WTC11 (cell line): Measurements from ENCODE around the gene NRG2. TPM values are rescaled to one million over a fixed set of nuclear protein-coding genes. Genes with fewer than 3 reads are reported as not detected.

Experiments
- ATAC-seq: fragments of 200-7000 bp; cut with Tn5 transposase; 2 replicates; pipeline ENCODE4 v1.10.0; 2021; ENCODE audit warnings: mild to moderate bottlenecking, moderate library complexity
- CTCF ChIA-PET: fragments of 300-600 bp; sonication (Branson Sonifier 250); formaldehyde crosslinking; loops from one replicate; lab custom pipeline; 2021; ENCODE audit warnings: antibody characterized with exemption; lab: Charles Lee
- POLR2A ChIA-PET: fragments of 350-600 bp; sonication (Branson Sonifier 250); formaldehyde crosslinking; loops from one replicate; lab custom pipeline; 2021; ENCODE audit warnings: antibody characterized with exemption; lab: Charles Lee
- DNase-seq: peaks from one replicate; pipeline ENCODE4 v3.0.0; 2021; ENCODE audit warnings: low spot score
- H3K27ac Mint-ChIP-seq: 2 replicates; pipeline ENCODE4 v1.8.0; 2021; ENCODE audit warnings: mixed read lengths
- H3K27me3 Mint-ChIP-seq: 2 replicates; pipeline ENCODE4 v1.8.0; 2021; ENCODE audit warnings: low read depth, mild to moderate bottlenecking, moderate library complexity, mixed read lengths
- H3K36me3 Mint-ChIP-seq: 2 replicates; pipeline ENCODE4 v1.8.0; 2021; ENCODE audit warnings: mixed read lengths
- H3K4me1 Mint-ChIP-seq: 2 replicates; pipeline ENCODE4 v1.8.0; 2022; ENCODE audit warnings: mixed read lengths
- H3K4me3 Mint-ChIP-seq: 2 replicates; pipeline ENCODE4 v1.8.0; 2021; ENCODE audit warnings: mild to moderate bottlenecking, moderate library complexity, mixed read lengths
- H3K9me3 Mint-ChIP-seq: 2 replicates; pipeline ENCODE4 v1.8.0; 2021; ENCODE audit warnings: mixed read lengths
- JUN ChIP-seq: sonication (generic); formaldehyde crosslinking; IDR thresholded peaks from 2 replicates; pipeline ENCODE4 v1.8.0; 2023; ENCODE audit warnings: mild to moderate bottlenecking, missing genetic modification reagents
- KAT7 ChIP-seq: sonication (generic); formaldehyde crosslinking; IDR thresholded peaks from 2 replicates; pipeline ENCODE4 v1.8.1; 2023; ENCODE audit warnings: missing genetic modification reagents, mild to moderate bottlenecking, borderline replicate concordance
- MYBL2 ChIP-seq: sonication (generic); formaldehyde crosslinking; IDR thresholded peaks from 2 replicates; pipeline ENCODE4 v1.8.1; 2023; ENCODE audit warnings: mild to moderate bottlenecking, moderate library complexity, missing genetic modification reagents
- NR2C2 ChIP-seq: sonication (generic); formaldehyde crosslinking; IDR thresholded peaks from 2 replicates; pipeline ENCODE4 v1.8.0; 2022; ENCODE audit warnings: mild to moderate bottlenecking, missing genetic modification reagents
- NR3C1 ChIP-seq: sonication (generic); formaldehyde crosslinking; conservative IDR thresholded peaks from 2 replicates; pipeline ENCODE4 v1.8.1; 2023; ENCODE audit warnings: low read depth, mild to moderate bottlenecking, missing genetic modification reagents
- RELA ChIP-seq: sonication (generic); formaldehyde crosslinking; IDR thresholded peaks from 2 replicates; pipeline ENCODE4 v1.8.1; 2022; ENCODE audit warnings: missing genetic modification reagents, mild to moderate bottlenecking, borderline replicate concordance
- SMAD3 ChIP-seq: sonication (generic); formaldehyde crosslinking; IDR thresholded peaks from 2 replicates; pipeline ENCODE4 v1.8.0; 2022; ENCODE audit warnings: missing genetic modification reagents, mild to moderate bottlenecking, borderline replicate concordance
- TEAD4 ChIP-seq: sonication (generic); formaldehyde crosslinking; IDR thresholded peaks from 2 replicates; pipeline ENCODE4 v1.8.0; 2022; ENCODE audit warnings: mild to moderate bottlenecking, missing genetic modification reagents
- ZNF138 ChIP-seq: sonication (generic); formaldehyde crosslinking; conservative IDR thresholded peaks from 2 replicates; pipeline ENCODE4 v1.8.1; 2022; ENCODE audit warnings: mild to moderate bottlenecking, moderate library complexity, missing genetic modification reagents
- ZNF317 ChIP-seq: sonication (generic); formaldehyde crosslinking; IDR thresholded peaks from 2 replicates; pipeline ENCODE4 v1.8.1; 2023; ENCODE audit warnings: low read depth, mild to moderate bottlenecking, moderate library complexity, missing genetic modification reagents, borderline replicate concordance
- total RNA-seq: library from RNA; stranded (reverse); gene quantifications from 3 replicates; pipeline ENCODE4 v1.2.3, GENCODE V29; 2021
- TF ChIP-seq, protein P1 (sequence below): sonication (generic); formaldehyde crosslinking; conservative IDR thresholded peaks from 2 replicates; pipeline ENCODE4 v1.8.1; 2023; ENCODE audit warnings: mild to moderate bottlenecking, low read depth, missing genetic modification reagents, moderate library complexity
- TF ChIP-seq, protein P2 (sequence below): fragments of 250-450 bp; sonication (Bioruptor Pico); IDR thresholded peaks from 2 replicates; pipeline ENCODE4 v2.1.2; 2022; ENCODE audit warnings: mild to moderate bottlenecking, moderate library complexity
- TF ChIP-seq, protein P3 (sequence below): fragments of 250-450 bp; sonication (Bioruptor Pico); IDR thresholded peaks from 2 replicates; pipeline ENCODE4 v1.9.0; 2021; ENCODE audit warnings: mild to moderate bottlenecking
- TF ChIP-seq, protein P4 (sequence below): fragments of 250-450 bp; sonication (Bioruptor Pico); IDR thresholded peaks from 2 replicates; pipeline ENCODE4 v1.8.0; 2021; ENCODE audit warnings: mild to moderate bottlenecking
- TF ChIP-seq, protein P5 (sequence below): sonication (generic); formaldehyde crosslinking; IDR thresholded peaks from 2 replicates; pipeline ENCODE4 v1.8.0; 2022; ENCODE audit warnings: mild to moderate bottlenecking, missing genetic modification reagents
- TF ChIP-seq, protein P6 (sequence below): fragments of 250-450 bp; sonication (Bioruptor Pico); IDR thresholded peaks from 2 replicates; pipeline ENCODE4 v1.9.0; 2021; ENCODE audit warnings: mild to moderate bottlenecking, borderline replicate concordance

The NRG2 gene
- total RNA-seq, 1 experiment from 2014 or later = 0.44 TPM

DNA sequence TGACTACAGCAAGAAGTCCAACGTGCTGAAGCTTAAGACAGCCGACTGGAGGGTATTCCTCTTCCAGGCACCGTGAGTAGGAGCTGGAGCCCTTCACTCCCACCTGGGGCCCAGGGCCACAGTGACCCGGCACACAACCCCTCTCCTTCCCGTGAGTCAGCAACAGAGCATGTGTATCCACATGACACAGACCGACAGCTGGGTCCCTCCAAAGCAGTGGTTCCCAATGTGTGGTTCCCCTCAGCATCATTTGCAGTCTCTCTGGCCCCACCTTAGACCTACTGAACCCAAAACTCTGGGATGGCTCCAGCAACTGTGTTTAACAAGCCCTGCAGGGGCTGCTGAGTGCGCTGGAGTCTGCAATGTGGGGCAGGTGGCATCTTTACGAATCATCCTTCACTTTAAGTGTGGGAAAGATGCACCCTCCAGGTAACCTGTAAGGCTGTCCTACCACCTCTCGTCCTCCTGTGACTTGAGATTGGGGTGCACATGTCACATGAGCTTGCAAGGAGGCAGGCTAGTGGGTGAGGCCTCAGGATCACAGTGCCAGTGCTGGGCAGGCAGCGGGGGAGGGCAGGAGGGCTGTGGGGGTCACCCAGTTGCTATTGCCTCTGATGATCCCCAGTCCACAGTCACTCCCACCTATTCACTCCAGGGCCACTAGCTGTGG lies 205.3 kb downstream of the NRG2 start:
- CTCF ChIA-PET = interaction anchor here (1.4 to 1.7 kb wide), 3 partner anchors 50 to 131 kb away, joined by 4 to 10 read pairs (median 6); no protein-coding TSS in a partner anchor
- DNase-seq (no peak), ATAC-seq (no peak)
- H3K27ac Mint-ChIP-seq = no peak overlapping the region
- POLR2A ChIA-PET = no interaction called here
- no peaks in the 10 kb centered on the region for H3K4me1 Mint-ChIP-seq
- no peaks in the 10 kb centered on the region for H3K36me3 Mint-ChIP-seq
- no peak for TF ChIP-seq NR3C1 (CRISPR knock-in tag)
- TF ChIP-seq JUN = no peak
- TF ChIP-seq, protein P1, sequence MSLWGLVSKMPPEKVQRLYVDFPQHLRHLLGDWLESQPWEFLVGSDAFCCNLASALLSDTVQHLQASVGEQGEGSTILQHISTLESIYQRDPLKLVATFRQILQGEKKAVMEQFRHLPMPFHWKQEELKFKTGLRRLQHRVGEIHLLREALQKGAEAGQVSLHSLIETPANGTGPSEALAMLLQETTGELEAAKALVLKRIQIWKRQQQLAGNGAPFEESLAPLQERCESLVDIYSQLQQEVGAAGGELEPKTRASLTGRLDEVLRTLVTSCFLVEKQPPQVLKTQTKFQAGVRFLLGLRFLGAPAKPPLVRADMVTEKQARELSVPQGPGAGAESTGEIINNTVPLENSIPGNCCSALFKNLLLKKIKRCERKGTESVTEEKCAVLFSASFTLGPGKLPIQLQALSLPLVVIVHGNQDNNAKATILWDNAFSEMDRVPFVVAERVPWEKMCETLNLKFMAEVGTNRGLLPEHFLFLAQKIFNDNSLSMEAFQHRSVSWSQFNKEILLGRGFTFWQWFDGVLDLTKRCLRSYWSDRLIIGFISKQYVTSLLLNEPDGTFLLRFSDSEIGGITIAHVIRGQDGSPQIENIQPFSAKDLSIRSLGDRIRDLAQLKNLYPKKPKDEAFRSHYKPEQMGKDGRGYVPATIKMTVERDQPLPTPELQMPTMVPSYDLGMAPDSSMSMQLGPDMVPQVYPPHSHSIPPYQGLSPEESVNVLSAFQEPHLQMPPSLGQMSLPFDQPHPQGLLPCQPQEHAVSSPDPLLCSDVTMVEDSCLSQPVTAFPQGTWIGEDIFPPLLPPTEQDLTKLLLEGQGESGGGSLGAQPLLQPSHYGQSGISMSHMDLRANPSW (CRISPR knock-in tag) = no peak
- TF ChIP-seq ZNF317 = no peak
- TF ChIP-seq, protein P2, sequence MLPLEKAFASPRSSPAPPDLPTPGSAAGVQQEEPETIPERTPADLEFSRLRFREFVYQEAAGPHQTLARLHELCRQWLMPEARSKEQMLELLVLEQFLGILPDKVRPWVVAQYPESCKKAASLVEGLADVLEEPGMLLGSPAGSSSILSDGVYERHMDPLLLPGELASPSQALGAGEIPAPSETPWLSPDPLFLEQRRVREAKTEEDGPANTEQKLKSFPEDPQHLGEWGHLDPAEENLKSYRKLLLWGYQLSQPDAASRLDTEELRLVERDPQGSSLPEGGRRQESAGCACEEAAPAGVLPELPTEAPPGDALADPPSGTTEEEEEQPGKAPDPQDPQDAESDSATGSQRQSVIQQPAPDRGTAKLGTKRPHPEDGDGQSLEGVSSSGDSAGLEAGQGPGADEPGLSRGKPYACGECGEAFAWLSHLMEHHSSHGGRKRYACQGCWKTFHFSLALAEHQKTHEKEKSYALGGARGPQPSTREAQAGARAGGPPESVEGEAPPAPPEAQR = no peak
- no peak for TF ChIP-seq TEAD4 (CRISPR knock-in tag)
- TF ChIP-seq NR2C2 (CRISPR knock-in tag) = no peak
- TF ChIP-seq, protein P3, sequence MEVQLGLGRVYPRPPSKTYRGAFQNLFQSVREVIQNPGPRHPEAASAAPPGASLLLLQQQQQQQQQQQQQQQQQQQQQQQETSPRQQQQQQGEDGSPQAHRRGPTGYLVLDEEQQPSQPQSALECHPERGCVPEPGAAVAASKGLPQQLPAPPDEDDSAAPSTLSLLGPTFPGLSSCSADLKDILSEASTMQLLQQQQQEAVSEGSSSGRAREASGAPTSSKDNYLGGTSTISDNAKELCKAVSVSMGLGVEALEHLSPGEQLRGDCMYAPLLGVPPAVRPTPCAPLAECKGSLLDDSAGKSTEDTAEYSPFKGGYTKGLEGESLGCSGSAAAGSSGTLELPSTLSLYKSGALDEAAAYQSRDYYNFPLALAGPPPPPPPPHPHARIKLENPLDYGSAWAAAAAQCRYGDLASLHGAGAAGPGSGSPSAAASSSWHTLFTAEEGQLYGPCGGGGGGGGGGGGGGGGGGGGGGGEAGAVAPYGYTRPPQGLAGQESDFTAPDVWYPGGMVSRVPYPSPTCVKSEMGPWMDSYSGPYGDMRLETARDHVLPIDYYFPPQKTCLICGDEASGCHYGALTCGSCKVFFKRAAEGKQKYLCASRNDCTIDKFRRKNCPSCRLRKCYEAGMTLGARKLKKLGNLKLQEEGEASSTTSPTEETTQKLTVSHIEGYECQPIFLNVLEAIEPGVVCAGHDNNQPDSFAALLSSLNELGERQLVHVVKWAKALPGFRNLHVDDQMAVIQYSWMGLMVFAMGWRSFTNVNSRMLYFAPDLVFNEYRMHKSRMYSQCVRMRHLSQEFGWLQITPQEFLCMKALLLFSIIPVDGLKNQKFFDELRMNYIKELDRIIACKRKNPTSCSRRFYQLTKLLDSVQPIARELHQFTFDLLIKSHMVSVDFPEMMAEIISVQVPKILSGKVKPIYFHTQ (CRISPR knock-in tag) = no peak
- TF ChIP-seq, protein P4, sequence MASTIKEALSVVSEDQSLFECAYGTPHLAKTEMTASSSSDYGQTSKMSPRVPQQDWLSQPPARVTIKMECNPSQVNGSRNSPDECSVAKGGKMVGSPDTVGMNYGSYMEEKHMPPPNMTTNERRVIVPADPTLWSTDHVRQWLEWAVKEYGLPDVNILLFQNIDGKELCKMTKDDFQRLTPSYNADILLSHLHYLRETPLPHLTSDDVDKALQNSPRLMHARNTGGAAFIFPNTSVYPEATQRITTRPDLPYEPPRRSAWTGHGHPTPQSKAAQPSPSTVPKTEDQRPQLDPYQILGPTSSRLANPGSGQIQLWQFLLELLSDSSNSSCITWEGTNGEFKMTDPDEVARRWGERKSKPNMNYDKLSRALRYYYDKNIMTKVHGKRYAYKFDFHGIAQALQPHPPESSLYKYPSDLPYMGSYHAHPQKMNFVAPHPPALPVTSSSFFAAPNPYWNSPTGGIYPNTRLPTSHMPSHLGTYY (CRISPR knock-in tag) = no peak
- TF ChIP-seq, protein P5, sequence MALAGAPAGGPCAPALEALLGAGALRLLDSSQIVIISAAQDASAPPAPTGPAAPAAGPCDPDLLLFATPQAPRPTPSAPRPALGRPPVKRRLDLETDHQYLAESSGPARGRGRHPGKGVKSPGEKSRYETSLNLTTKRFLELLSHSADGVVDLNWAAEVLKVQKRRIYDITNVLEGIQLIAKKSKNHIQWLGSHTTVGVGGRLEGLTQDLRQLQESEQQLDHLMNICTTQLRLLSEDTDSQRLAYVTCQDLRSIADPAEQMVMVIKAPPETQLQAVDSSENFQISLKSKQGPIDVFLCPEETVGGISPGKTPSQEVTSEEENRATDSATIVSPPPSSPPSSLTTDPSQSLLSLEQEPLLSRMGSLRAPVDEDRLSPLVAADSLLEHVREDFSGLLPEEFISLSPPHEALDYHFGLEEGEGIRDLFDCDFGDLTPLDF (CRISPR knock-in tag) = no peak
- TF ChIP-seq ZNF138 (CRISPR knock-in tag) = no peak
- TF ChIP-seq, protein P6, sequence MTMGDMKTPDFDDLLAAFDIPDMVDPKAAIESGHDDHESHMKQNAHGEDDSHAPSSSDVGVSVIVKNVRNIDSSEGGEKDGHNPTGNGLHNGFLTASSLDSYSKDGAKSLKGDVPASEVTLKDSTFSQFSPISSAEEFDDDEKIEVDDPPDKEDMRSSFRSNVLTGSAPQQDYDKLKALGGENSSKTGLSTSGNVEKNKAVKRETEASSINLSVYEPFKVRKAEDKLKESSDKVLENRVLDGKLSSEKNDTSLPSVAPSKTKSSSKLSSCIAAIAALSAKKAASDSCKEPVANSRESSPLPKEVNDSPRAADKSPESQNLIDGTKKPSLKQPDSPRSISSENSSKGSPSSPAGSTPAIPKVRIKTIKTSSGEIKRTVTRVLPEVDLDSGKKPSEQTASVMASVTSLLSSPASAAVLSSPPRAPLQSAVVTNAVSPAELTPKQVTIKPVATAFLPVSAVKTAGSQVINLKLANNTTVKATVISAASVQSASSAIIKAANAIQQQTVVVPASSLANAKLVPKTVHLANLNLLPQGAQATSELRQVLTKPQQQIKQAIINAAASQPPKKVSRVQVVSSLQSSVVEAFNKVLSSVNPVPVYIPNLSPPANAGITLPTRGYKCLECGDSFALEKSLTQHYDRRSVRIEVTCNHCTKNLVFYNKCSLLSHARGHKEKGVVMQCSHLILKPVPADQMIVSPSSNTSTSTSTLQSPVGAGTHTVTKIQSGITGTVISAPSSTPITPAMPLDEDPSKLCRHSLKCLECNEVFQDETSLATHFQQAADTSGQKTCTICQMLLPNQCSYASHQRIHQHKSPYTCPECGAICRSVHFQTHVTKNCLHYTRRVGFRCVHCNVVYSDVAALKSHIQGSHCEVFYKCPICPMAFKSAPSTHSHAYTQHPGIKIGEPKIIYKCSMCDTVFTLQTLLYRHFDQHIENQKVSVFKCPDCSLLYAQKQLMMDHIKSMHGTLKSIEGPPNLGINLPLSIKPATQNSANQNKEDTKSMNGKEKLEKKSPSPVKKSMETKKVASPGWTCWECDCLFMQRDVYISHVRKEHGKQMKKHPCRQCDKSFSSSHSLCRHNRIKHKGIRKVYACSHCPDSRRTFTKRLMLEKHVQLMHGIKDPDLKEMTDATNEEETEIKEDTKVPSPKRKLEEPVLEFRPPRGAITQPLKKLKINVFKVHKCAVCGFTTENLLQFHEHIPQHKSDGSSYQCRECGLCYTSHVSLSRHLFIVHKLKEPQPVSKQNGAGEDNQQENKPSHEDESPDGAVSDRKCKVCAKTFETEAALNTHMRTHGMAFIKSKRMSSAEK (CRISPR knock-in tag) = no peak
- no peak for TF ChIP-seq KAT7 (CRISPR knock-in tag)
- TF ChIP-seq SMAD3 = no peak
- TF ChIP-seq MYBL2 = no peak
- TF ChIP-seq RELA (CRISPR knock-in tag) = no peak
- H3K4me3 Mint-ChIP-seq = no peak overlapping the region
- H3K27me3 Mint-ChIP-seq = peaks cover 17% of the 10 kb centered on the region
- no peaks in the 10 kb centered on the region for H3K9me3 Mint-ChIP-seq
